ENCODE data around the gene COL18A1.
"Not testable (repeated sequence)": the region's sequence is repeated elsewhere in the genome, so short reads cannot be mapped to it uniquely, and the experiment has no call there.

The COL18A1 gene

GRCh38 chr21:45442686-45443594, 38.0 kb downstream of the COL18A1 start:
- DNase-seq = not testable (repeated sequence)

GRCh38 chr21:45443595-45444181, 38.7 kb downstream of the COL18A1 start:
- no peak for DNase-seq

DNA sequence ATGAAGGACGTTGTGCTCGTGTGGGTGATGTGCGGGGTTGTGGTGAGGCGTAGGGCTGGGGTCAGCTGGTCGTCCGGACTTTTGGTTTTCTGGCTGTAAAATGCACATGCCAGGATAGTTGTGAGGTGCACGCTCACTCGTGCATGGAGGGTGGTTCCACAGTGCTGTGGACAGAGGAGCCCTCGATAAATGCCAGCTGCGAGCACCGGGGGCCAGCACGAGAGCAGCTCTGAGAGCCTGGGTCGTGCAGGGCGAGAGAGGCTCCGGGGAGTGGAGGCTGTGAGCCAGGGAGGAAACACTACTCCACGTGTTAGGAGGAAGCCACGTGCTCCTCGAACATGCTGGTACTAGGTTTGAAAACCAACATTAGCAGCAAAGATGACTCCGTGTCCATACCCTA, 39.4 kb downstream of the COL18A1 start:
- DNase-seq = no peak

GRCh38 chr21:45445369-45445768, 40.4 kb downstream of the COL18A1 start:
- DNase-seq = no peak

GRCh38 chr21:45447821-45448220, 42.9 kb downstream of the COL18A1 start:
- DNase-seq = peak; percentile 75

DNA sequence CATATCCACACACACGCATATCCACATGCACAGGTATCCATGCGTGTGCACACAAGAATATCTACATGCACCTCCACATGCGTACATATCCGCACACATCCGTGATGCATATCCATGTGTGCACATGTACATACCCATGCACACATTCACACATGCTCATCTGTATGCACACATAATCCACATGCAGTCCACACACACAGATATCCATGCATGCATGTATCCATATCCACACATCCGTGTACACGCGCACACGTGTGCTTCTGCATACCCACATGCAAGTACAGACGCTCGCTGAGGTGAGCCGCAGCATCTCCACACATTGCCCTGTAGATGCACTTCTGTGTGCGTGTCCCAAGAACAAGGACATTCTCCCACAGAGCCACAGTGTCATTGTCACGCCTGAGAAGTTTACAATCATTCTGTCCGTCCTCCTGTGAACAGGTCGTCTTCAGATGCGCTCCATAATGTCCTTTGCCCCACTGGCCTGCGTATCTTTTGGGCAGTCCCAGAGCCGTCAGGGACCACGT, 43.4 kb downstream of the COL18A1 start:
- DNase-seq = no peak

GRCh38 chr21:45448810-45449657, 44.1 kb downstream of the COL18A1 start:
- no peak for DNase-seq

- no peak for DNase-seq
These were observed 44.9 kb downstream of the COL18A1 start for GRCh38 chr21:45449658-45450422.

DNA sequence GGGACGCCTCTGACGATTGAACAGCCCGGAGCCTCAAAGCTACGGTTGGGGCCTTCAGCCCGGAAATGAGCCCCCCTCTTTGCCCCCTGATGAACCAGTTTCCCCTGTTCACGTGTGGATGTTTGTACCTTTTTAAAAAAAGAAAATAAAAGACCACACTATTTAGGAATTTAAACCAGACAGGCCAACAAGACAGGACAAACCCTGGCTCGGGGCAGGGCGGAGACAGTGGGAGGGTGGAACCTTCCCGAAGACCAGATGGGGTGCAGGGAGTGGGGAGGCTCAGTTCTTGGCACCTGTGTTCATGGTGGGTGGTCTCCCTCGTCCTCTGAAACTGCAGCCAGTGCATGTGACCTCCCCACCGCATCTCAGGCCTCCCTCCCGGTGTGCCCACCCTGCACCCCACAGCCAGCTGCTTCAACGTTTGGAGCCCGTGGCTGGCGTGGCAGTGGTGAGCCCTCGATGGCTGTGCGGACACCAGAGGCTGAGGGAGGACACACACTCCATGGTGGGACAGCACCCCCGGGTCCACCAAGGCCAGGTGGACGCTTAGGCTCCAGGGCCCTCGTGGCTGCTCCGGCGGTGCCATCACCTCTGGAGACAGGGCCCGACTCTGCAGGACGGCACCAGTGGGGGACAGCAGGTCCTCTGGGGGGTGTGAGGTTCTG, 45.6 kb downstream of the COL18A1 start:
- DNase-seq = no peak

DNA sequence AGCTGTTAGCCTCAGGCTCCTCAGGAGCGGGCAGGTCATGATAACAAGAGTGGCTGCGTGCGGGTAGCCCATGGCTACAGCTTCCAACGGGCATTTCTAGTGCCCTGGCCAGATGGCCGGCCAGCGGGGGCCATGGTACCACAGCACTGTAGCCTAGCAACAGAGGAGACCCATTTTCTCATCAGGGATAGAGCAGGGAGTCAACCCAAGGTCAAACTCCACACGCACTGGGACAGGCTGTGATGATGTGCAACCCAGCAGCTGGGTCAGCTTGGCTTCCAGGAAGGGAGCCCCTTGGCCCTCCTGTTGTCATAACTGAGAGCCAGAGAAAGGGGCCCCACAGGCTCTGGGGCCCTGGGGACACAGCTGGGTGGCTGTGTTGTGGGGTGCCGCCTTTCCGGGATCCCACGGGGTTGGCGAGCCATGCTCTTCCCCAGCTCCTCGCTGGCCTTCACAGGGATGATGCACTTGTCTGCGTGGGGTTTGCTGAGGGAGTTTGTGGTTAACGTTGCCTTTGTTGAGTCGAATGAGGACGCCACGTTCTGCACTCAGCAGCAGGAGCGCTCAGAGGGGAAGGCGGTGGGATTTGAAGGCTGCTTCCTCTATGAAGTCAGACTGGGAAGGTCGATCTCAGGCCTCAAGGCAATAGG, 46.3 kb downstream of the COL18A1 start:
- DNase-seq = no peak

DNA sequence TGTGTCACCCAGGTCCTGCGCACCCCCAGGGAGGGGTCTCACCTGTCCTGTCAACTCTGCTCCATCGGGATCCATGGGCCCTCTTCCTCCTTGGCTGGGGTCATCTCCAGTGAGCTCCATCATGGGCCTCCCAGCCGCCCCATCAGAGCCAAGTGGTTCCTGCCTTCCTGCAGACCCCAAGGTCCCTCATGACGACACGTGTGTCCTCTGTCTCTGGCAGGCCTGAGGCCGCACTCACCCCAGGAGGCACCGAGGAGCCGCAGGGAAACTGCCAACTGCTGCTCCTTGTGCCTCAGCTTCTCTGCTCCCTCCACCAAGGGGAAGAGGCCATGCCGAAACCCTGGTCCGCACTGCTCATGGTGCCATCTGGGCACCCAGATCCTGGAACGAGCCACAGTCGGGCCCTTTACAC, 46.8 kb downstream of the COL18A1 start:
- DNase-seq = no peak

DNA sequence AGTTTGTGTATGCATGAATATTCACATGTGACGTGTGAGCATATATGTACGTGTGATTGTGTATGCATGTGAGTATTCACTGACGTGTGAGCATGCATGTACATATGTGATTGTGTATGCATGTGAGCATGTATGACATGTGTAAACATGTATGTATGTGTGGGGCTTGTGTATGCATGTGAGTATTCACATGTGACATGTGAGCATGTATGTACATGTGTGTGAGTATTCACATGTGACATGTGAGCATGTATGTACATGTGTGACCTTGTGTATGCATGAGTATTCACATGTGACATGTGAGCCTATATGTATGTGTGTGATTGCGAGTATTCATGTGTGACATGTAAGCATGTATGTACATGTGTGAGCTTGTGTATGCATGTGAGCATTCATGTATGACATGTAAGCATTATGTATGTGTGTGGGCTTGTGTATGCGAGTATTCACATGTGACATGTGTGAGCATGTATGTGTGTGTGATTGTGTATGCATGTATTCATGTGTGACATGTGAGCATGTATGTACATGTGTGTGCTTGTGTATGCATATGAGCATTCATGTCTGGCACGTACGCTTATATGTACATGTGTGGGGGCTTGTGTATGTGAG, 47.8 kb downstream of the COL18A1 start:
- no peak for DNase-seq

GRCh38 chr21:45453308-45453950, 48.5 kb downstream of the COL18A1 start:
- DNase-seq = no peak

GRCh38 chr21:45454060-45454925, 49.3 kb downstream of the COL18A1 start:
- no peak for DNase-seq

DNA sequence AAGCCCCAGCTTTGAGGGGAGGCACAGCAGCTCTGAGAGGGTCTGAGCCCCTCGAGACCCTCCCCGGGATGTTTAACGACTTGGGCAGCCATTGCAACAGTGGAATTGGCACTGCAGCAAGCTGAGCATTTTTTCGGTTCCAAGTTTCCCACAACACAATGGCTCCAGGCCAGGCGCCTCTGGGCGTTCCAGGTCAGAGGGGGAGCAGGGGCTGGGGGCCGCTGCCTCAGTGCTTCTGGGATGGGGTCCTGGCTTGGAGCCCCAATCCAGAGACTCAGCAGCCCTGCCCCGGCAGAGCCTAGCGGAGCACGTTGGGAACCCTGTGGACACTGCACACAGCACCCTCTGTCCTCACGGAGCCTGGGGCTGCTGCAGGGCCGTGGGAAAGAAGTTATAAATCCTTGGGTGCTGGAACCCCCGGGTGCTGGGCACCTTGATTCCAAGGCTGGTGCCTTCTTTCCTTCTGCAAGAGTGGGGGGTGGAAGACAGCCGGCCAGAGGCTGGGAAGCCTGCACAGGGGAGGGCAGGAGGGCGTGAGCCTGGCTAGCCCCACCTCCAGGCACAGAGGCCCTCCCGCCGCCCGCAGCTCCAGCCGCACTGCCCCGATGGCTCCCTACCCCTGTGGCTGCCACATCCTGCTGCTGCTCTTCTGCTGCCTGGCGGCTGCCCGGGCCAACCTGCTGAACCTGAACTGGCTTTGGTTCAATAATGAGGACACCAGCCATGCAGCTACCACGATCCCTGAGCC, 50.1 kb downstream of the COL18A1 start:
- DNase-seq = no peak

GRCh38 chr21:45455674-45456583, 51.0 kb downstream of the COL18A1 start:
- no peak for DNase-seq

- no peak for DNase-seq
These were observed 51.7 kb downstream of the COL18A1 start for GRCh38 chr21:45456584-45457160.
